Left ventricle myocardium inferior (tissue), 1 donor: ENCODE measurements around the gene CNPY4. TPM values are rescaled to one million over a fixed set of nuclear protein-coding genes. Genes with fewer than 3 reads are reported as not detected.

Source experiments
- DNase-seq: peaks from one replicate; pipeline ENCODE4 v3.0.0-alpha.2; 2020
- H3K27ac ChIP-seq: fragments of 200-600 bp; replicated peaks from 2 replicates; pipeline ENCODE4 v1.8.0; 2021
- H3K27me3 ChIP-seq: fragments of 200-600 bp; 2 replicates; pipeline ENCODE4 v1.8.0; 2021; ENCODE audit warnings: low read depth
- H3K36me3 ChIP-seq: fragments of 200-600 bp; 2 replicates; pipeline ENCODE4 v1.8.0; 2021
- H3K4me1 ChIP-seq: fragments of 200-600 bp; 2 replicates; pipeline ENCODE4 v1.8.0; 2021
- H3K4me3 ChIP-seq: fragments of 200-600 bp; 2 replicates; pipeline ENCODE4 v1.8.0; 2021; ENCODE audit warnings: mild to moderate bottlenecking, moderate library complexity
- H3K9me3 ChIP-seq: fragments of 200-600 bp; replicated peaks from 2 replicates; pipeline ENCODE4 v1.8.0; 2021
- intact Hi-C: fragments of 100-400 bp; cut with micrococcal nuclease; formaldehyde crosslinking; loops from one replicate; pipeline ENCODE4 v1.11.0; 2022
- total RNA-seq: library from RNA; stranded (reverse); fragmentation: NEBNext Ultra II Directional; extraction: Animal tissue kit (Norgen Biotek cat#: 25700); gene quantifications from one replicate; pipeline ENCODE4 v1.2.1, GENCODE V29; 2021
- TF ChIP-seq, protein P1 (sequence below): fragments of 200-600 bp; IDR thresholded peaks from 2 replicates; pipeline ENCODE4 v1.8.0; 2021; ENCODE audit warnings: antibody characterized with exemption, mild to moderate bottlenecking, borderline replicate concordance
- donor health status: DM: no; HTN: yes; CAD: no; lungs with severe emphysema.

Gene CNPY4
- total RNA-seq, 1 donor from 2014 or later = 8.5 TPM

DNA sequence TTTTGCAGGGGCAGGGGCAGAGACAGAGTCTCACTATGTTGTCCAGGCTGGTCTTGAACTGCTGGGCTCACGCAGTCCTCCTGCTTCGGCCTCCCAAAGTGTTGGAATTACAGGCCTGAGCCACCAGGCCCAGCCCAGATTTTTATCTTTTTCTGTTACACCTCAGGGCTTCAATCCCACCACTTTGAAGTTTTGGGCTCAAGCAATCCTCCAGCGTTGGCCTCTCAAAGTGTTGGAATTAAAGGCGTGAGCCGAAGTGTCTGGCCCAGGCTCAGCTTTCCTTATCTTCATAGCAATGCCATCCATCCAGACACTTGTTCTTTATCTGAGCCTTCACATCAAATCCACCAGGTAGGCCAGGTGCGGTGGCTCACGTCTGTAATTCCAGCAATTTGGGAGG is 4.4 kb upstream of the CNPY4 start:
- no peaks in the 10 kb centered on the region for H3K9me3 ChIP-seq
- H3K27me3 ChIP-seq = no peaks in the 10 kb centered on the region
- no peak overlapping the region for H3K4me3 ChIP-seq
- intact Hi-C loops = no loop called here
- H3K27ac ChIP-seq = no peak overlapping the region
- TF ChIP-seq, protein P1, sequence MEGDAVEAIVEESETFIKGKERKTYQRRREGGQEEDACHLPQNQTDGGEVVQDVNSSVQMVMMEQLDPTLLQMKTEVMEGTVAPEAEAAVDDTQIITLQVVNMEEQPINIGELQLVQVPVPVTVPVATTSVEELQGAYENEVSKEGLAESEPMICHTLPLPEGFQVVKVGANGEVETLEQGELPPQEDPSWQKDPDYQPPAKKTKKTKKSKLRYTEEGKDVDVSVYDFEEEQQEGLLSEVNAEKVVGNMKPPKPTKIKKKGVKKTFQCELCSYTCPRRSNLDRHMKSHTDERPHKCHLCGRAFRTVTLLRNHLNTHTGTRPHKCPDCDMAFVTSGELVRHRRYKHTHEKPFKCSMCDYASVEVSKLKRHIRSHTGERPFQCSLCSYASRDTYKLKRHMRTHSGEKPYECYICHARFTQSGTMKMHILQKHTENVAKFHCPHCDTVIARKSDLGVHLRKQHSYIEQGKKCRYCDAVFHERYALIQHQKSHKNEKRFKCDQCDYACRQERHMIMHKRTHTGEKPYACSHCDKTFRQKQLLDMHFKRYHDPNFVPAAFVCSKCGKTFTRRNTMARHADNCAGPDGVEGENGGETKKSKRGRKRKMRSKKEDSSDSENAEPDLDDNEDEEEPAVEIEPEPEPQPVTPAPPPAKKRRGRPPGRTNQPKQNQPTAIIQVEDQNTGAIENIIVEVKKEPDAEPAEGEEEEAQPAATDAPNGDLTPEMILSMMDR = no peak
- H3K36me3 ChIP-seq = peaks cover 44% of the 10 kb centered on the region
- H3K4me1 ChIP-seq = peaks cover 21% of the 10 kb centered on the region
- no peak for DNase-seq

DNA sequence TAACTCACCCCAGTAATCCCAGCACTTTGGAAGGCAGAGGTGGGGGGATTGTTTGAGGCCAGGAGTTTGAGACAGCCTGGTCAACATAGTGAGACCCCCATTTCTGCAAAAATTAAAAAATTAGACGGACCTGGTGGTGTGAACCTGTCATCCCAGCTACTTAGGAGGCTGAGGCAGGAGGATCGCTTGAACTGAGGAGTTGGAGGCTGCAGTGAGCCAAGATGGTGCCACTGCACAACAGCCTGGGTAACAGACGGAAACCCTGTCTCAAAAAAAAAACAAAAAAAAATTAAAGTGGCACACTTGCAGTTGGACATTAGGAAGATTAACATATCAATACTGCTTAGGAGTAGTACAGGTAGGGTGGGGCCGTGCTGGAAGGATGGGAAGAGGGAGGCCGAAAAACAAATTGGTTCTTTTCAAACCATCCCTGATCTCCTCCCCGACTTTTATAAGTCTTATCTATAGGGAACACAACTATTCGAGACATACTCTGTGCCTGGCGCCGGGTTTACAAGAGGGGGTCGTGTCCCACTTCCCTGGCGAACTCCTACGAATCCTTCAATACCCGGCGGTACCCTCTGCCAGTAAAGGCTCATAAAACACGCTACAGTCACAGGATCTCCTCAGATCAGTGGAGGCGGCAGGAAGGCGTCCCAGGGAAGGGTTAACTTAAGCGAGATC is 904 bp upstream of the CNPY4 start:
- Histone ChIP-seq H3K4me1 (peaks cover 29% of the 10 kb centered on the region), H3K9me3 (no peaks in the 10 kb centered on the region), H3K36me3 (peaks cover 15% of the 10 kb centered on the region), H3K27ac (peak overlapping the region; percentile 97), H3K4me3 (peak overlapping the region; percentile 97), H3K27me3 (no peaks in the 10 kb centered on the region)
- no peak for DNase-seq
- intact Hi-C loops = no loop called here
- TF ChIP-seq, protein P1 = no peak

DNA sequence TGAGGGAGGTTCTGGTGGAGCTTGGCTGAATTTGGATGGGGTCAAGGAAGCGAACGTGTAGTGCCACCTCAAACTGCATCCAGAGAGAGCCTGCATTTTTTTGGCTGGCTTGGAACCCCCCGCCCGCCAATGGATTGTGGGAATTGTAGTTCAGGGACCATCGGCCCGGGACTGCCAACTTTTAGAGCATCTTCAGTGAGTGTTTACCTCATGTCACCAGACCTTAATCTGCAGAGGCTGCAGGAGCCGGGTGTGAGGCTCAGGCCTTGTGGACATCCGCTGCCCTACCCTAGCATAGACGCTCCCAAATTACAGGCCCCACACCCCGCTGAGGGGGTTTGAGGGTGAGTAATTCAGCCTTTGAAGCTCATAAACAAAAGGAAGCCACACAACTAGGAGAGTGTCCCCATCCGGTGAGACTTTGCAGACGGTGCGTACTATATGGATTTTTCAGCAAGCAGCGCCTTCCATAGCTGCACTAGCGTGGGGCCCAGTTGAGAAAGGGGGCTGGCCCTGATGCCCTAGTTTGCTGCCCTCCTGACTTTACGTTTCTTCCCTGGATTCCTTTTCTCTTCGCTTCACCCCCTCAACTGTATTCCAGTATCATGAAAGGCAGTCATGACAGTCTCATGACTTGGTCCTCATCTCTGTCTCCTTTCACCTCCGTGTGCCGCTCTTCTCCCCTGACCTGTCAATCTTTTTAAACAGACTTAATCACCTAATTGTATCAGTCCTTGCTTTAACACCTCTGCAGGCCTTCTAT is 717 bp downstream of the CNPY4 start:
- TF ChIP-seq, protein P1 = no peak
- Histone ChIP-seq H3K9me3 (no peaks in the 10 kb centered on the region), H3K4me3 (peak overlapping the region; percentile 97), H3K4me1 (peaks cover 33% of the 10 kb centered on the region), H3K27ac (peak overlapping the region; percentile 97), H3K27me3 (no peaks in the 10 kb centered on the region), H3K36me3 (peaks cover 6% of the 10 kb centered on the region)
- intact Hi-C loops = no loop called here
- DNase-seq = peak; percentile 60

DNA sequence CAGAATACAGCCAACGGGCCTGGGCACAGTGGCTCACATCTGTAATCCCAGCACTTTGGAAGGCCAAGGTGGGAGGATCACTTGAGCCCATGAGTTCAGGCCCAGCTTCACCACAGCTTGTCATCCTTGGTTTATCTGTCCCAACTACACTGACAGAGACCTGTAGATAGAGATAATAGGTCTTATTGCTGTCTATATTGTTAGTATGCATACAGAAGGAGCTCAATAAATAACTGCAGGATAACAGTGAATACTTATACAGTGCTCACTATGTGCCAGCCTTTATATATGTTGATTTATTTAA is 1.3 kb downstream of the CNPY4 start:
- Histone ChIP-seq H3K4me1 (peaks cover 36% of the 10 kb centered on the region), H3K36me3 (peaks cover 6% of the 10 kb centered on the region), H3K27me3 (no peaks in the 10 kb centered on the region), H3K27ac (peak overlapping the region; percentile 97), H3K4me3 (peak overlapping the region; percentile 97), H3K9me3 (no peaks in the 10 kb centered on the region)
- intact Hi-C loops = no loop called here
- TF ChIP-seq, protein P1 = no peak
- DNase-seq = no peak

DNA sequence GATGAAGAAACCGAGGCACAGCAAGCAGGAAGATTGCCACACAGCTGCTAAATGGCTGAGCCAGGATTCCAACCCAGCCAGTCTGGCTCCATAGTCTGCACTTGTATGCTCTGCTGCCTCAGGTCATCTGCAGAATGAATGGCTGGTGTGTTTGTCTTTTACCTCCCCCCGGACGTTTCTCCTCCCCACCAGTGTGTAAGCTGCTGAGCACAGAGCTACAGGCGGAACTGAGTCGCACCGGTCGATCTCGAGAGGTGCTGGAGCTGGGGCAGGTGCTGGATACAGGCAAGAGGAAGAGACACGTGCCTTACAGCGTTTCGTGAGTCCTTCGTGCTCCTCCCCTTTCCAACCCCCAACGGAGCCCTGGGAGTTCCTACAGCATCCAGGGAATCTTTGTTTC is 2.6 kb downstream of the CNPY4 start:
- no peak overlapping the region for H3K4me3 ChIP-seq
- intact Hi-C loops = no loop called here
- DNase-seq = no peak
- TF ChIP-seq, protein P1 = no peak
- H3K27me3 ChIP-seq = no peaks in the 10 kb centered on the region
- no peak overlapping the region for H3K27ac ChIP-seq
- H3K4me1 ChIP-seq = peaks cover 49% of the 10 kb centered on the region
- peaks cover 6% of the 10 kb centered on the region for H3K36me3 ChIP-seq
- no peaks in the 10 kb centered on the region for H3K9me3 ChIP-seq
